Cardiac fibroblast (primary cell): ENCODE measurements around the gene CLDND1.

ENCODE experiments used
- DNase-seq, 2 donors: peaks; one replicate each; pipeline versions ENCODE4 v3.0.0 to v3.0.0-alpha.2; 2010; ENCODE audit warnings: low read depth in 2 of 2
- H3K4me3 ChIP-seq, 2 donors: replicated peaks in 1 of 2; 1 replicate in 1 of 2; 2 replicates in 1 of 2; pipeline ENCODE4 v1.5.1; 2011; ENCODE audit warnings: low read depth in 2 of 2, low read length in 2 of 2, mild to moderate bottlenecking in 2 of 2, moderate library complexity in 1 of 2
- CTCF ChIP-seq: IDR thresholded peaks from one replicate; pipeline ENCODE4 v1.5.1; 2011; ENCODE audit warnings: low read depth, mild to moderate bottlenecking, low read length, inconsistent platforms

The CLDND1 gene

DNA sequence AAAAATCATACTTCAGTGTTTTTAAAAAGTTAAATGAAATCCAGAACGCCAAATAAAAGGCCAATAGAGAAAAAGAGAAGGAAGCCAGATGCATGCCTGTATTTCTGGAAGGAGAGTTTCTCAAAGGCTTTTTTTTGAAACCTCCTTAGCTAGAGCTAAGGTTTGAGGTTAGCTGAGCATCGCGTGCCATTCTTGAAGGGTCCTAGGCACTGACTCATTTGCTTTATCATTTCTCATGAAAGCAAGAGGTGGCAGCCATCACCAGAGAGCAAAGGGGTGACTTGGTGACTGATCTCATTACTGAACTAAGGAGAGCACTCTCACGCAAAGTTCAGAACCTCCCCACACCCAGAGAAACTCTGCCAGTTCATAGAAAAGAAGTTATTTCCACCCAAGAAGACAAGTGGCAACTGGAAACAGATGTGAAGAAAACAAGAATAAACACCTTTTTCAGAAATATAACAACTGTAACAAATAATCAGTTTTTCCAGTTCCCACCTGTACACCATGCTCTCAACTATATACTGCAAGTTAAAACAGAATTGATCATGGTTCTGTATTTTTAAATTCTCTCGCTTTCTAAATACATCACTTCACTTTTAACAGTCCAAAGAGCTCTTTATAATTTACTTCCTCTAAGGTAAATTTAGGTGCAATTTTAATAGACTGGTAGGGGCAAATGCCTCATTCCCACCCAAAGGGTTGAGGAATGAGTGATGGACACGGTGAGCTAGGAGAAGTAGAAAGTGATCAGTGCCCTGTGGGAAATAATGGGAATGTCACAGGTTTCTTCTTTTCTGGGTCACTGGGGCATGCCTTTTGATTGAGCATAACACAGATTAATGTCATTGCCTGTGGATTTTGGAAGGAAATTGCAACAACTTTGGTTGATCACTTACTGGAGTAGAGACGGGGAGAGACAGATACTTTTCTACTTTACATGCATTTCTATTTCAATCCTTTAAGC, 33.7 kb upstream of the CLDND1 start:
- DNase-seq = peak in 1 of 2 donors; percentile 25
- no peak for TF ChIP-seq CTCF
- no peak overlapping the region for H3K4me3 ChIP-seq

GRCh38 chr3:98555025-98555379, 32.3 kb upstream of the CLDND1 start:
- no peak overlapping the region for H3K4me3 ChIP-seq
- no peak for TF ChIP-seq CTCF
- no peak for DNase-seq

- DNase-seq = no peak
- no peak for TF ChIP-seq CTCF
- no peak overlapping the region for H3K4me3 ChIP-seq
These were observed 31.9 kb upstream of the CLDND1 start for GRCh38 chr3:98554580-98554979.

DNA sequence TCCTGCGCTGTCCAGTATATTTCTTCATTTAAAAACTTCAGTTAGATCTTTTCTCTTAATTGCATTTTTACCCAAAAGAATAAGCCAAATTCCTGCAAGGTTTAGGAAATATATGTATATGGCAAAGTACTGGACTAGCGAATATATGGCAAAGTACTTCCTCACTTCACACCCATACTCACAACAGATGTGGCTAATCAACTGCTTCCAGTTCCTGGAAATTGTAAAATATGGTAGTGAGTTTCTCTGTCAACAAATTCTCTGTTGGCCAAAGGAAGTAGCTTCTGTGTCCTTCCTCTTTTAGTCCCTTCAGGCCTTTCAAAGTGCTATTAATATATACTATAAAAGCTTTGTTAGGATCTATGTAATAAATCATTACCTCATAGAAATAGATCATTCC, 31.1 kb upstream of the CLDND1 start:
- TF ChIP-seq CTCF = no peak
- H3K4me3 ChIP-seq = no peak overlapping the region
- DNase-seq = no peak

DNA sequence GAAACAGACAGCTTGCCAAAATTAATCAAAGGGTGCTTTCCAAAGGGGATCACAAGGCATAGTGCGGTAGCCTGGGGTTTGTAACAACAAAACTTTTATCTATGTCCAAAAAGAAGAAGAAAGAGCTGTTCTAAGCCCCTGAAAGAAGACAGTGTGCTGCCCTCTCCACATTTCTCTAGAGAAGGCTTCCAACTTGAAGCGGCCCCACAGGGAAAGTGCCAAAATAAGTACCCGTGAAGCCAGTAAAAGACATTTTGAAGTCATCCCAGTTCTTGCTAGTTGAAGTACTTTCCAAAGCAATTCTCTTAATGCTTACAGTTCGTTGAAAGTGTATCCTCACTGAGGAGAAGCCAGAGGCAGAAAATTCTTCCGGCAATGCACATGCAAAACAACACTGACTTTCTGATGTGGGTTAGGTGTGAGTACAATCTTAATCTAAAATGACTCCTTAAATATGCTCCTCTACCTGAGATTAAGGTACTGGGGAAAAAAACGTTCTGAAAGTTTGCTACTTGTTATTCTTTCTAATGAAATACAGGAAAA, 30.4 kb upstream of the CLDND1 start:
- DNase-seq = no peak
- H3K4me3 ChIP-seq = no peak overlapping the region
- no peak for TF ChIP-seq CTCF

- TF ChIP-seq CTCF = no peak
- H3K4me3 ChIP-seq = no peak overlapping the region
- no peak for DNase-seq
These were observed 29.7 kb upstream of the CLDND1 start for GRCh38 chr3:98552232-98553020.
